Activated naive CD4-positive, alpha-beta T cell treated with anti-CD3 and anti-CD28 coated beads, Interleukin-2, amount 10 ng/mL, durations not matched to agents 5 hours and 36 hours (primary cell): Measurements from ENCODE around the gene CNNM2. TPM values are rescaled to one million over a fixed set of nuclear protein-coding genes. Genes with fewer than 3 reads are reported as not detected.

Source experiments
- total RNA-seq, 2 experiments: library from RNA; stranded (reverse); gene quantifications; one replicate each; pipeline ENCODE4 v1.2.3, GENCODE V29; 2021

The CNNM2 gene
- 1 to 10 TPM; 7.5 to 8.4 TPM for total RNA-seq

DNA sequence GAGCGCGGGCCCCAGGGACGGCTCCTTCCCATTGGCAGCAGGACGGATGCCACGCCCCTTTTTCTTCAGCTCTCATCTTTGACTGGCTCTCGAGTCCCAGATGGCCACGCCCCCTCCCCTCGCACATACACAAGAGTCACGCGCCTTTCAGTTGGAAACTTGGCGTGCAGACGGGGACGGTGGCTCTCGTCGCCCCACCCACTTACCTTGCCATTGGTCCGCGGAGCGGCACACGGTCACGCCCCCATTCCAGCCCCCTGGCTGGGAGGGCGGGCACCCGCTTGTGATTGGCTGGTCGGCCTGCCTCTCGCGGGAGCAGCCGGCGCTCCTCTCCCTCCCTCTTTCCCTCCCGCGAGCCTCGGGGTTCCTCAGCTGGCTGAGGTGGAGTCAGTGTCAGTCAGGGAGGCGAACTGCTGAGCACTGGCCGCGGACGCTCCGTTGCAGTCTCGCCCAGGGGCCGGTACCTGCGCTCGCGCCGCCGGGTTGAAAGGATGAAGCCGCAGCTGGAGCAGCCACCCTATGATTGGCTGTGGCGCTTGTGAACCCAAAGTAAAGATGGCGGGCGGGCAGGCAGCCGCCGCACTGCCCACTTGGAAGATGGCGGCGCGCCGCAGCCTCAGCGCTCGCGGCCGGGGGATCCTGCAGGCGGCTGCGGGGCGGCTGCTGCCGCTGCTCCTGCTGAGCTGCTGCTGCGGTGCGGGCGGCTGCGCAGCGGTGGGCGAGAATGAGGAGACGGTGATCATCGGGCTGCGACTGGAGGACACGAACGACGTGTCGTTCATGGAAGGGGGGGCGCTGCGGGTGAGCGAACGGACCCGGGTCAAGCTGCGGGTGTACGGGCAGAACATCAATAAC, at the start of gene CNNM2:
Gene CNNM2, plus strand, starts transcription at position 333 of the 855 bp plus-strand sequence. Its CDS starts 187 bp downstream, at position 520.

DNA sequence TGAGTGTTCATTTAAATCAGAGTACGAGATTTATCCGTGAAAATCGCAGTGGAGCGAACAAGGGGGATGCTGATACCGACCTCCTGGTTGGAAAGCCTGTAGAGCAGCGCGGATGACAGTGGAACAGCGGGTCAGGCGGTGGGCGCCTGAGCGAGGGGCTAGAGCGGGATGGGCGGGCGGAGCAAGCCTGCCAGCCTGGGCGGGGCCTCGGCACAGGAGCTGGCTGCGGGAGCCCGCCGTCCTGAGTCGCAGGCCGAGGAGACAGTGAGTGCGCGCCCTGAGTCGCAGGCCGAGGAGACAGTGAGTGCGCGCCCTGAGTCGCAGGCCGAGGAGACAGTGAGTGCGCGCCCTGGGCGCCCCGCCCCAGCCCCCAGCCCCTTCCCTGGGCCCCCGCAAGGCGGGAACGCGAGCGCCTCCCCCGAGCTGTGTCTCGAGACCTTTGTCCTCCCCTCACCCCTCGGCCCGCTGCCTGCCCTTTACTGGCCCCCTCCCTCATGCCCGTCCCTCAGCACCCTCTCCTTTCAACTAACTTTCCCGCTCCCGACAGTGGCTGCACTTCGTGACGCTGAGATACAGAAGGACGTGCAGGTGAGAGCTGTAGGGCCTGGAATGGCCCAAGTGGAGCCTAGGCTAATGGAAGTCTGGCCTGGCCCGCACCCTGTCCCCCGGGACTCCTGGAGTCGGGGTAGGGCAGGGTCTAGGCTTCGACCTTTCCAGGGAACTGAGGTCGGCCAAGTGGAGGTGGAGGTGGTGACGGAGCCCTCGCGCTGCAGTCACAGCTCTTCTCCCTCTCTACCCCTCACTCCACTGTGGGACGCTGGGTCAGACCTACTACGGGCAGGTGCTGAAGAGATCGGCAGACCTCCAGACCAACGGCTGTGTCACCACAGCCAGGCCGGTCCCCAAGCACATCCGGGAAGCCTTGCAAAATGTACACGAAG, 48.6 kb upstream of the CNNM2 start, which contains the start of gene AS3MT:
Gene AS3MT, plus strand, starts transcription at position 213 of the 941 bp plus-strand sequence. Its CDS starts 123 bp downstream, at position 336.

Other genes starting within 250 kb of the CNNM2 start
- gene ARL3, start 203.9 kb upstream of the CNNM2 start, total RNA-seq, result 1 to 10 TPM; 2.8 to 3.2 TPM
- gene SFXN2, start 203.7 kb upstream of the CNNM2 start, total RNA-seq, result 10 to 100 TPM; 15.2 to 15.6 TPM
- 10 to 100 TPM; 28.1 TPM for gene WBP1L, start 174.3 kb upstream of the CNNM2 start, total RNA-seq
- gene CYP17A1, start 80.9 kb upstream of the CNNM2 start, total RNA-seq, result not detected
- 10 to 100 TPM; 14.6 to 16.7 TPM for gene BORCS7, start 64.0 kb upstream of the CNNM2 start, total RNA-seq
- under 1 TPM; 0.58 TPM for gene AS3MT, start 48.8 kb upstream of the CNNM2 start, total RNA-seq